Fibroblast of pulmonary artery (primary cell): ENCODE data around the gene FRMD4A.

Source experiments
- DNase-seq: peaks from one replicate; pipeline ENCODE4 v3.0.0-alpha.2; 2010; ENCODE audit warnings: low read depth
- H3K4me3 ChIP-seq: replicated peaks from 2 replicates; pipeline ENCODE4 v1.5.1; 2011; ENCODE audit warnings: low read depth, mild to moderate bottlenecking, control low read depth, low read length, moderate library complexity
- TF ChIP-seq, protein P1 (sequence below): IDR thresholded peaks from 2 replicates; pipeline ENCODE4 v1.5.1; 2011; ENCODE audit warnings: mild to moderate bottlenecking, control low read depth, low read length, inconsistent platforms; ENCODE audit errors: missing control alignments

FRMD4A gene

DNA sequence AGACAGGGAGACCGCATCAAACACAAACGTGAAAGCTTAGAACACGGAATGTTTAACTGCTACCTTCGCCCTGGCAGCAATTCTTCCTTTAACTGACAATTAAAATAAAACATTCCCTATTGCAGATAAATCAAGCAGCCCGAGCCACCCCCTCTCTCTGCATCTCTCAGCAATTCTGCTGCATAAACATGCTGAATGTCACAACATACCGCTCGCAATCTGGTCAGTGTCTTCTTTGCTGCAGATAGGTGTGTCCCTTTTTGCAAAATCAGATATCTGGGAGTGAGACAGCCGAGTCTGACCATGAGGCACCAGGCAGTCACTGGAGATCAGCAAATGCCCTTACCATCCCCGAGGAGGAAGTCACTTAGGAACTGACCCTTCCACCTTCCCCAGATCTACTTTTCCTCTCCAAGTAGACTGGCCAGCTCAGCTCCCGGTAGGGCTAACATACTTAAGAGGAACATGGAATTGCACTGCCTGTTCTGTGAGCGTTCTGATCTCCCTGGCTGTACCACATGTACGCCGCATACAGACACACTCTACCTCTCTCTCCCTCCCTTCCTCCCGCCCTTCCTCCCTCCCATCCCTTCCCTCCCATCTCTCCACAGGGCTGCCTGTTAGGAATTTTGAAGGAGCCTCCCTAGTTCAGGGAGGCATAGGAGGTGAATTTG, at the start of gene FRMD4A:
Gene FRMD4A (minus strand): TSS at position 537 of the 674 bp plus-strand sequence.
- DNase-seq = peak; percentile 1
- H3K4me3 ChIP-seq = no peak within 1 kb of the TSS
- TF ChIP-seq, protein P1, sequence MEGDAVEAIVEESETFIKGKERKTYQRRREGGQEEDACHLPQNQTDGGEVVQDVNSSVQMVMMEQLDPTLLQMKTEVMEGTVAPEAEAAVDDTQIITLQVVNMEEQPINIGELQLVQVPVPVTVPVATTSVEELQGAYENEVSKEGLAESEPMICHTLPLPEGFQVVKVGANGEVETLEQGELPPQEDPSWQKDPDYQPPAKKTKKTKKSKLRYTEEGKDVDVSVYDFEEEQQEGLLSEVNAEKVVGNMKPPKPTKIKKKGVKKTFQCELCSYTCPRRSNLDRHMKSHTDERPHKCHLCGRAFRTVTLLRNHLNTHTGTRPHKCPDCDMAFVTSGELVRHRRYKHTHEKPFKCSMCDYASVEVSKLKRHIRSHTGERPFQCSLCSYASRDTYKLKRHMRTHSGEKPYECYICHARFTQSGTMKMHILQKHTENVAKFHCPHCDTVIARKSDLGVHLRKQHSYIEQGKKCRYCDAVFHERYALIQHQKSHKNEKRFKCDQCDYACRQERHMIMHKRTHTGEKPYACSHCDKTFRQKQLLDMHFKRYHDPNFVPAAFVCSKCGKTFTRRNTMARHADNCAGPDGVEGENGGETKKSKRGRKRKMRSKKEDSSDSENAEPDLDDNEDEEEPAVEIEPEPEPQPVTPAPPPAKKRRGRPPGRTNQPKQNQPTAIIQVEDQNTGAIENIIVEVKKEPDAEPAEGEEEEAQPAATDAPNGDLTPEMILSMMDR = no peak

DNA sequence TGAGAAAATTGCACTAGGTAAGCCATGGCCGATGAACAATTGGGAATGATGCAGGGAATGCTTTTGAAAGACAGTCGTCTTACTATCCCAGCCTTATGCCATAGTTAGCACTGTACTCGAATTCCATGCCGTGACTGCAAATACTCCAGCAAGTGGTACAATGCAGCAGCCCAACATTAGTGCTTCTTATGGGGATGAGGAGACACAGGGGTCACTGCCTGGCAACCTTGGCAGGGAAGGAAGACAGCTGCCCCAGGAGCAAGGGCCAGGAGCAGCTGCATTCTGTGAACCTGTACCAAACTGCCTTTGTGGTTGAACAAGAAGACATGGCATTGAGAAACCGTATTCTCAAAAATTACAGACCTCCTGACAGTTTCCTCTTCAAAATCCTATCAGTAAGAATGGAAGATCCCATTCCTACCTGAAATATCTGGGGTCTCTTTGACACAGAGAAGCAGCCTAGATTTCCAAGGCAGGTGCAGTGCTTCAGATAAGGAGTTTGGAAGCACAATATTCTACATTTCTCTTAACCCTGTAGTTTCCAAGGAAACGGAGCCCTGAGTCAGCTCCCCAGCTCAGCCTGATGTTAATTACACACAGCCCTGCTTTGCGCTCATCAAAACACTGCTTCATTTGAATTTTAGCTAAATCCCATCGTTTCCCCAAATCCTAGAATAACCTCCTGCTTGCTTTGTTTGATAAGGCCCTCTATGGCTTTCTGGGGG, 49.0 kb upstream of the FRMD4A start:
- DNase-seq = no peak
- TF ChIP-seq, protein P1 = no peak
- no peak overlapping the region for H3K4me3 ChIP-seq

DNA sequence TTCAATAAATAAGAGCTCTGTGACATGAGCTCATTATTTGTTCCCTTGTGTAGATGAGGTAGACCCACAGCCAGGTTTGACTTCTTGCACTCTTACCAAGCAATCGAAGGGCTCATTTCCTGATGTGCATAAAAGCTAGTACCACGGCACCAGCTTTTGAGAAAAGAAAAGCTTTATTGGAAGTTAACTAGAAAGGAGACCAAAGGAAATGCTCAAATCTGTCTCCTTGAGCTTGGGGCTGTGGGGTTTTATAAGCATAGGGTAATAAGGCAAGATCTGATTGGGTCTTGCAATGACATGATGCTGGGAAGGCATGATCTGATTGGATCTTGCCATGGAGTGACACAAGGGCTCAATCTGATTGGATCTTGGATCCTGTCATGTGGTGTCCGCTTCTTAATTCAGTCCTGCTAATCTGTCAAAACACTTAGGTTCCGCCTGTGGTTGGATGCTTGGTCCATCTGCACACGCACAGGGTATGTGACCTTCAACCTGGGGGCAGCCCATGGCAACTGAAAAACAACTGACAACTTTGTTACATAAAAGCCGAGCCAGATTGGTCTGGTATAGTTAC, 47.8 kb upstream of the FRMD4A start:
- TF ChIP-seq, protein P1 = no peak
- DNase-seq = no peak

DNA sequence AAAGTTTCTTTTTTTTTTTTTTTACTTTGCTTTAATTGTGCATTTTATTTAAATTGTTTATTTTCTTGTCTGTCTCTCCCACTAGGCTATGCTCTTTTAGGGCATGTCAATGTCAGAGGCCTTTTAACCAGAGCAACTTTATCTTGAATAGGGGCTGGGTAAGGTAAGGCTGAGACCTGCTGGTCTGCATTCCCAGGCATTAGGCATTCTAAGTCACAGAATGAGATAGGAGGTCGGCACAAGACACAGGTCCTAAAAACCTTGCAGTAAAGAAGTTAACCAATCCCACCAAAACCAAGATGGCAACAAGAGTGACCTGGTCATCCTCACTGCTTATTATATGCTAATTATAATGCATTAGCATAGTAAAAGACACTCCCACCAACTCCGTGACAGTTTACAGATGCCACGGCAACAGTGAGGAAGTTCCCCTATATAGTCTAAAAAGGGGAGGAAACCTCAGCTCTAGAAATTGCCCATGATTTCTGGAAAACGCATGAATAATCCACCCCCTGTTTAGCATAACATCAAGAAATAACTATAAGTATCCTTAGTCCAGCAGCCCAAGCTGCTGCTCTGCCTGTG, 47.0 kb upstream of the FRMD4A start:
- DNase-seq = no peak

More for the DNA sequence above, 47.8 kb upstream of the FRMD4A start:
- H3K4me3 ChIP-seq = no peak overlapping the region

DNA sequence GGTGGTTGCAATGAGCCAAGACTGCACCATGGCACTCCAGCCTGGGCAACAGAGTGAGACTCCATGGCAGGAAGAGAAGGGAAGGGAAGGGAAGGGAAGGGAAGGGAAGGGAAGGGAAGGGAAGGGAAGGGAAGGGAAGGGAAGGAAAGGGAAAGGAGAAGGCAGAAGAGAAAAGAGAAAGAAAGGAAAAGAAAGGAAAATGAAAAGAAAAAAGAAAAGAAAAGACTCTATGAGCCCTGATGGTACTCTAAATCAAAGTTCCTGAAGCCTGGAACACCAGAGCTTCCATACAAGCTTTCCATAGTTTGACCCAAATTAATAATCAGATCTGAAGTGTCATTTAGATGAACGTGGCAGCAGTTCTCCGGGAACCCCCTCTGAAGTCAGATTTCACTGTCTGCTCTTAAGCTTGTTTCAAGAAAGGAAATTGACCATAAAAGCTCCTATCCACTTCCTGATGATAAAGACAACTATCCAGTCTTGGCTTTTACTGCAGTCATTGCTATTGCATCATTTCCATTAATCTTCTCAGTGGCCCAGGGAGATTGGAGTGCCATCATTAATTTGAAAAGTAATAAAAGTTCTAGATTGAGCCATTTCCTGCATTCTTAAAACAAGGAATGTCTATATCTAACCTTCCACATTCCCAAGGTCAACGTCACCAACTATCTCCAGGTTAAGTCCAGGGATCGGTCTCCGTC, 44.2 kb upstream of the FRMD4A start:
- H3K4me3 ChIP-seq = no peak overlapping the region
- DNase-seq = peak; percentile 63
- TF ChIP-seq, protein P1 = no peak

More for the DNA sequence above, 47.0 kb upstream of the FRMD4A start:
- no peak overlapping the region for H3K4me3 ChIP-seq
- TF ChIP-seq, protein P1 = no peak

DNA sequence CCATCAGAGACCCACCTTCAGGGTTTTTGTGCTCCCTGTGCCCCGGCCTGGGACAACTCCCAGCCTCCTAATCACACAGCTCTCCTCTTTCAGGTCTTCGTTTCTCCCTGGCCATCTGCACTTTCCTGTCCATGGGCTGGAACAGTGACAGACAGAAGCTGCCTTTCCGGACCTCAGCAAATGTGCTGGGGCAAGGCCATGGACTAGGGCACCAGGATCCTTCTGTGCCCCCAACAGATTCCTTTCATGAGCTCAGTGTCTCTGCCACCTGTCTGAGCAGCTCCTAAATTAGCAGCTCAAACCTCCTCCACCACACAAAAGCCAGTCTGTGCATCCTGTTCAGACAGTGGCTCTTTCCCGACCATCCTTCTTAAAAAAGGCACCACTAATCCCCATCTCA, 41.9 kb upstream of the FRMD4A start:
- no peak overlapping the region for H3K4me3 ChIP-seq
- TF ChIP-seq, protein P1 = no peak
- no peak for DNase-seq
